Mucosa of rectum (tissue), 2 donors: ENCODE results near the gene METTL21C.

Source experiments
- H3K27ac ChIP-seq, 2 donors: one replicate each; pipeline ENCODE4 v1.7.0; 2013; ENCODE audit warnings: inconsistent platforms in 2 of 2, low read depth in 2 of 2, low read length in 2 of 2
- H3K27me3 ChIP-seq, 2 donors: one replicate each; pipeline ENCODE4 v1.7.0; 2013; ENCODE audit warnings: low read length in 2 of 2; ENCODE audit not compliant: control insufficient read depth in 2 of 2, insufficient read depth in 2 of 2
- H3K36me3 ChIP-seq, 2 donors: one replicate each; pipeline ENCODE4 v1.7.0; 2013; ENCODE audit warnings: low read length in 2 of 2; ENCODE audit not compliant: control insufficient read depth in 2 of 2, insufficient read depth in 2 of 2
- H3K4me1 ChIP-seq, 2 donors: one replicate each; pipeline ENCODE4 v1.7.0; 2013; ENCODE audit warnings: low read length in 2 of 2, mild to moderate bottlenecking in 1 of 2; ENCODE audit not compliant: control insufficient read depth in 2 of 2, insufficient read depth in 2 of 2
- H3K4me3 ChIP-seq, 2 donors: one replicate each; pipeline ENCODE4 v1.7.0; 2013; ENCODE audit warnings: low read length in 2 of 2
- H3K9ac ChIP-seq, 2 donors: one replicate each; pipeline ENCODE4 v1.7.0; 2013; ENCODE audit warnings: low read length in 2 of 2, low read depth in 1 of 2, mild to moderate bottlenecking in 1 of 2
- H3K9me3 ChIP-seq, 2 donors: one replicate each; pipeline ENCODE4 v1.7.0; 2013; ENCODE audit warnings: low read length in 2 of 2; ENCODE audit not compliant: control insufficient read depth in 2 of 2
- donor health status: healthy.
- donor health status: Normal muscosa, but diverticular disease.

Gene METTL21C

DNA sequence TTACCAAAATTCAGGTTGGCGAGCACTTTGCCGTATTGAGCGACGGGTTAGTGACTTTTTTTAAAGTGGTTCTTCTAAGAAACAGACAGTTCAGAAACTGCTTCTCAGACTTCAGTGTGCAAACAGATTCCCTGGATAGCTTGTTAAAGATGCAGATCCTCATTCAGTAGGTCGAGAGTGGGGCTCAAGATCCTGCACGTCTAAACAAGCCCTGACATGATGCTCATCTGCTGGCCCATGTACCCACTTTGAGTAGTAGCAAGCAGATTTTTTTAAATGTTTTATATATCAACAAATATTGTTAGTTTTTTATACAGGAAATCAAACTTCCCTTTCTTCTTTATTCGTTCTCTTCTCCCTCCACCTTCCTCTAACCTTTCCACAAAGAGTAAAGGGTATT, 7.3 kb downstream of the METTL21C start:
- no peaks in the 10 kb centered on the region for H3K4me1 ChIP-seq
- peaks cover 0 to 3% of the 10 kb centered on the region in 2 donors for H3K27me3 ChIP-seq
- H3K9ac ChIP-seq, result no peak overlapping the region
- H3K27ac ChIP-seq, result no peak overlapping the region
- H3K36me3 ChIP-seq, result no peaks in the 10 kb centered on the region
- no peak overlapping the region for H3K4me3 ChIP-seq
- H3K9me3 ChIP-seq, result no peaks in the 10 kb centered on the region

DNA sequence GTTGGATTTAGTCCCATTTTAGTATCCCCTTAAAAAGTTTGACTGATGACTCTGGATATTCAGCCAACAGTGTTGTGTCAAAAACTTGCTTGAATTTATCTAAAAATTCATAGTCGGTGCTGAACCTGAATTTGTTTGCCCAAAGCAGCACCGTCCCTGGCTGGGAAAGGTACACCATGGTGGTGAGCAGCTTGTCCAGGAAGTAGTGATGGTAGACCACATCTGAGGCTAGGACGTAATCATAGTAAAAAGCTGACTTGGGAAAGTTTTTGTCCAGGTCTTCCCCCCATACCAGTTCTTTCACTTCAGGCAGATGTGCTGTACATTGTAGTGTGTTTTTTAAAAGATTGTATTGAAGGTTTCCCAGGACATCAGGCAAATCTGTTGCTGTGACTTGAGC, 8.8 kb downstream of the METTL21C start:
- H3K9me3 ChIP-seq, result no peaks in the 10 kb centered on the region
- H3K27me3 ChIP-seq, result peaks cover 0 to 3% of the 10 kb centered on the region in 2 donors
- no peaks in the 10 kb centered on the region for H3K4me1 ChIP-seq
- no peaks in the 10 kb centered on the region for H3K36me3 ChIP-seq
- no peak overlapping the region for H3K27ac ChIP-seq
- no peak overlapping the region for H3K4me3 ChIP-seq
- no peak overlapping the region for H3K9ac ChIP-seq

DNA sequence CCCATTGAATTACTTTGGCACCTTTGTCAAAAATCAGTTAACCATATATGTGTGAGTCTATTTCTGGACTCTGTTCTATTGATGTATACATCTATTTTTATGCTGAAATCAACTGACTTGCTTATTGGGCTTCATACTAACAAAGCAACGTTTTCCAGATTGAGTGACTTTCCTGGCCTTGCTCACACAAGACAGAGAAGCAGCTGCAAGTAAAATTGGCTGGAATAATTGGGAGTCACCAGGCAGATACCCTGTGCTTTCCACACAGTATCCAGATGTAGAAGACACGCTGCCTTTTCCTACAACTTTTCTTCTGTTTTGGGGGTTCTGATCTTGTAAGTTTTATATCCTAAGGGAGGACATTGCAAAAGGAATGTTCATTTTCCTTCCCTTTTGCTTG, 11.2 kb downstream of the METTL21C start:
- Histone ChIP-seq H3K9ac (no peak overlapping the region), H3K9me3 (no peaks in the 10 kb centered on the region), H3K36me3 (peaks cover 0 to 5% of the 10 kb centered on the region in 2 donors), H3K27me3 (no peaks in the 10 kb centered on the region), H3K4me3 (no peak overlapping the region), H3K4me1 (no peaks in the 10 kb centered on the region), H3K27ac (no peak overlapping the region)

DNA sequence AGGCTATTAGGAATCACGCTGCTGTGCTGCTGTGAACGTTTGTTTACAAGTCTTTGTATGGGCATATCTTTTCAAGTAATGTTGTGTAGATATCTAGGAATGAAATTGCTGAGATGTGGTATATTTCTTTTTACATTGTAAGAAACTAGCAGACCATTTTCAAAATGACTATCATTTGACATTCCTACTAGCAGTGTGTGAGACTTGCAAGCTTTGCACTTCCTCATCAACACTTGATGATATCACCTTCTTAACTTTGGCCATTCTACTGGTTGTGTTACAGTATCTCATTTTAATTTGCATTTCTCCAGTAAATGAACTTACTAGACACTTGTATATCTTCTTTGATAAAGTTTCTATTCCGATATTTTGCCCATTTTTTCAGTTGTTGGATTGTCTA, 12.1 kb downstream of the METTL21C start:
- Histone ChIP-seq H3K27ac (no peak overlapping the region), H3K36me3 (peaks cover 4 to 12% of the 10 kb centered on the region in 2 donors), H3K9me3 (no peaks in the 10 kb centered on the region), H3K9ac (no peak overlapping the region), H3K4me3 (no peak overlapping the region), H3K27me3 (no peaks in the 10 kb centered on the region), H3K4me1 (no peaks in the 10 kb centered on the region)

DNA sequence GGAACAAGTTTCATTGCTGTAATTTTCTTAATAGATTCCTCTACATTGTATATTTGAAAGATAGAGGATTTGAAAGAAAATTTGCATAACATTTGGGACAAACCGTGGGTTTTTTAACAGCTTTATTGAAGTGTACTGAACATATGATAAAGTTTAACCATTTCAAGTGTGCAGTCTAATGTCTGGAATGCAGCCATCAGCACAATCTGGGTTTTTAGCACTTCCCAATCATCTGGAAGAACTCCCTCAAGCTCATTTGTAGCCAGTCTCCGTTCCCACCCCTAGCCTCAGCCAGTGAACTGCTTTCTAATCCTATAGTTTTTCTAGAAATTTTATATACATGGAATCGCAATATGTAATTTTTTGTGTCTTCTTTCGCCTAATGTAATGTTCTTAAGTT, 12.6 kb downstream of the METTL21C start:
- no peaks in the 10 kb centered on the region for H3K9me3 ChIP-seq

DNA sequence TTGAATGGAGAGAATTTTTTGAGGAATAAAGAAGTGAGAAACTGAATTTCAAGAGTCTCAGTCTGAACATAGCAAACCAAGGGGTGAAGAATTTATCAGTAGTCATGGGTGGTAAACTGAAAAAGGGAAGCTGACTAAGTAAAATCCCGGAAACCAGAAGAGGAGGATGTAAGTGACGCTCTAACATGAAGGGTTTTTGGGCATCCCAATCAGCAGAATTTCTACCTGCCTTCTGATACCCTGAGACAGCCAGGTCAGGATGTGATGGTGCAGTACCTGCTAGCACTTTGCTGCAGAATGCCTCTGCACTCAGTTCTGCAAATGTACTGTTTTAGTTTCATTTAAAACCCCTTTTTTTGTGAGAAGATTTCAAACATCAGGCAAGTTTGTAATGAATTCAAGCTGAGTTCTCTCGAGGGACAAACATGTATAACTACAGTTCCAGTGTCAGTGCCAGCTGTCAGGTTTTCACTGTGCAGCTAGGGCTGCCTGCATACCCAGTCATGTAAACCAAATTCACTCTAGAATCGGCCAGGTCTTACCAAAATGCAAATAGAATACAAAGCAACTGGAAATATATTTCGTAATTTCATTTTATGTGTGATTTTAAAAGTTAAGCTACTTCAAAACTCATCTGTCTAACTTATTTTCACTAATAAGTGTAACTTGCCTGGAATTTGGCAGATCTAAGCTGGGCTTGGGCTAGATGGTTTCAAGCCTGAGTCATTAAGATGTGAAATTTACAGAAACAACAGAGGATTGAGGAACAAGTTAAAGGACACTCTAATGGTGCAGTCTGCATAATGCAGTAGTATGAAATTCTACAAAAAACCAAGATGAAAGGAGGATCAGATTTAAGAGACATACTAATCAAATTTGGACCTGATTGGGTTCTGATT, 13.8 kb downstream of the METTL21C start:
- Histone ChIP-seq H3K9me3 (no peaks in the 10 kb centered on the region), H3K4me3 (no peak overlapping the region), H3K9ac (no peak overlapping the region), H3K27ac (no peak overlapping the region), H3K27me3 (no peaks in the 10 kb centered on the region), H3K36me3 (peaks cover 18 to 26% of the 10 kb centered on the region in 2 donors), H3K4me1 (no peaks in the 10 kb centered on the region)

More for the DNA sequence above, 12.6 kb downstream of the METTL21C start:
- no peaks in the 10 kb centered on the region for H3K27me3 ChIP-seq
- no peaks in the 10 kb centered on the region for H3K4me1 ChIP-seq
- no peak overlapping the region for H3K4me3 ChIP-seq
- H3K27ac ChIP-seq, result no peak overlapping the region
- H3K9ac ChIP-seq, result no peak overlapping the region
- peaks cover 9 to 15% of the 10 kb centered on the region in 2 donors for H3K36me3 ChIP-seq

DNA sequence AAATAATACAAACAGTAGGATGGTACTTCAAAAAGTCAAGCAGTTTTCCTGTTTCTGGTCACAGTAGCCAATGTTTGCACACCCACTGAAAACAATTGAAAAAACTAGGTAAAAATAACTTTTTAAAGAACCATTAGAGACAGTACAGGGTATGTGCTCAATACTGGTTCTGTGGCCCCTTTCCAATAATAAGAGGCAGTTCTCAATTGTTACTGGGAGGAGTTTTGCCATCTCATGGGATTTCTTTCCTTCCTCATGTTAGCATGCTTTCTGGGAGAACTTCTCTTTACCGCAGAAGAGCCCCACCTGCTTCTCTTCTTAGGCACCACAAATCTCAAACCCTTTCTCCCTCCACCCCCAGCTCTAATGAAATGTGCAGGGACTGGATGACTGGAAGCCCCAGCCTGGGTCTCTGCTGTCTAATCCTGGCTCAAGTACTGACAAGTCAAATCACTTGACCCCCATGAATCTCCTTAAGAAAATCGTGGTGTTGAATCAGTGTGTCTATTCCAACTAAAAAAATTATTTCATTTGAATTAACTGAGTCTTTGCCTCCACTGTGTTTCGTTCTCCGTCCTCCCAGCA, 14.6 kb downstream of the METTL21C start:
- no peaks in the 10 kb centered on the region for H3K27me3 ChIP-seq
- no peak overlapping the region for H3K27ac ChIP-seq

DNA sequence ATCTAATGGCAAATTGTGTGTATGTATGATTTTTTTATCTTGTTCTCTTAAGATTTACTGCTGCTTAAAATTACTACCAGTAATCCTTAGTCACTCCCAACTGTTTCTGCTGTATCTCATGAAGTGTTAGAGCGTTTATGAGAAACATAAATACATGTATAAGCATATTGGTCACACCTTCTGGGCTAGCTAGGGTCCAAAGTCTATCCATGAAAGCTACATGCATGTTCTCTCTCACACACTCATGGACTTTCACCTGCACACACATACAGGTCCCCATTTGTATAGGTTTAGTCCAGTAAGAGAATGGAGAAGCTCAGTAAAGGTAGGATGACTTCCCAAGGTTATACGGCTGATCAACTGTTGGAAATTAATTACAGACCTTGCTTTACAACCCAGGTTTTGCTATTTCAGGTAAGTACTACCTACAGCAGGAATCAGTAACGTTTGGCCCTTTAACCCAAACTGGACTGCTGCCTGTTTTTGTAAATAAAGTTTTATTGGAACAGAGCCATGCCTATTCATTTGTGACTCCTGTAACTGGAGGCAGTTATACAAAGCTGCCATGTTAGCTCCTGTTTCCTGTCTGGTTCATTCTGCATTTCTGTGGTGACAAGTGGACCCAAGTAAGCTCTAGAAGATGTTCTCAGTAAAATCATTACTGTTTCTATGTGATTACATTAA, 15.3 kb downstream of the METTL21C start:
- Histone ChIP-seq H3K36me3 (peaks cover 24 to 37% of the 10 kb centered on the region in 2 donors), H3K4me3 (no peak overlapping the region), H3K27me3 (no peaks in the 10 kb centered on the region), H3K4me1 (no peaks in the 10 kb centered on the region), H3K9me3 (no peaks in the 10 kb centered on the region), H3K27ac (no peak overlapping the region), H3K9ac (no peak overlapping the region)

More for the DNA sequence above, 14.6 kb downstream of the METTL21C start:
- H3K4me1 ChIP-seq, result no peaks in the 10 kb centered on the region
- H3K9ac ChIP-seq, result no peak overlapping the region
- no peak overlapping the region for H3K4me3 ChIP-seq
- peaks cover 22 to 31% of the 10 kb centered on the region in 2 donors for H3K36me3 ChIP-seq
- no peaks in the 10 kb centered on the region for H3K9me3 ChIP-seq

DNA sequence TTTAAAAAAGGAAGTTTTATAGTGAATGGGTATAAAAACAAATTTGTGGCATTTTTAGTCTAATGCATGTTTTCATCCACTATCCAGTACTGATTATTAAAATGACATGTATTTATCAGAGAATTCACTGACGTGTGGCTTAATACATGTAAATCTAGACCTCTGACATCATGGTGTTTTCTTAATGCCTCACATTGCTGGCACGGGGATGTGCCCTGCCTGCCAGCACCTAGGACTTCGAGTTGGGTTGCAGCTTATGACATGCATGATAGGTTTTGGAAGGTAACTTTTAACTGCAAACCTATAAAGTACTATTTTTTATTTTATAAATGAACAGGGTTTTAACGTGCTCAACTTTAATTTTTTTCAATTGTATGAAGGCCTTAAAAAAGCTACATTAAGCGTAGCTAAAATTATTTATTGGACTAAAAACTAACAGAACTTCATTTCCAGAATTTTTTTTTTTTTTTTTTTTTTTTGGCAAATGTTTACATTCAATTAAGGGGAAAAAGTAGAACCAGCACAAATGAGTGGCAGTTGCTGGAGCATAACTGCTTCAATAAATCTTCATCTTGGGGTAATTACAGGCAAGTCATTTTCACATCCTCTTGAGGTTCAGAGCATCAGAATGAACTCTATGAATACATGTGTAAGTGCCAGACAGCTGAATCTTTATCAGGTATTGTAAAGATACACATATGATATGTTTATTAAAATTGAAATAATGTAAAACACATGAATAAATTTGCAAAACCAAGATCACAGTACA, 16.3 kb downstream of the METTL21C start:
- peaks cover 24 to 42% of the 10 kb centered on the region in 2 donors for H3K36me3 ChIP-seq

More for the DNA sequence above, 16.3 kb downstream of the METTL21C start:
- no peaks in the 10 kb centered on the region for H3K4me1 ChIP-seq
- H3K27me3 ChIP-seq, result no peaks in the 10 kb centered on the region
- no peak overlapping the region for H3K27ac ChIP-seq
- H3K4me3 ChIP-seq, result no peak overlapping the region
- H3K9me3 ChIP-seq, result no peaks in the 10 kb centered on the region
- no peak overlapping the region for H3K9ac ChIP-seq
